SK-N-SH treated with all-trans-retinoic acid at 6 μM for 48 hours (cell line): Measurements from ENCODE around the gene PRDM4.

Experiments
- ATAC-seq: fragments of 200-7000 bp; cut with Tn5 transposase; 3 replicates; pipeline ENCODE4 v1.9.1; 2020; ENCODE audit warnings: mild to moderate bottlenecking, moderate library complexity
- ARNTL ChIP-seq: fragments of 450-650 bp; formaldehyde crosslinking; IDR thresholded peaks from 2 replicates; pipeline ENCODE4 v1.5.0; 2020; ENCODE audit warnings: low read depth, mild to moderate bottlenecking, moderate library complexity, borderline replicate concordance
- BACH2 ChIP-seq: fragments of 250-450 bp; sonication (Bioruptor Pico); IDR thresholded peaks from 2 replicates; pipeline ENCODE4 v1.9.0; 2021; ENCODE audit warnings: mild to moderate bottlenecking, borderline replicate concordance
- CREB5 ChIP-seq: fragments of 250-450 bp; sonication (Bioruptor Pico); IDR thresholded peaks from 2 replicates; pipeline ENCODE4 v1.5.1; 2020; ENCODE audit warnings: low read depth, mild to moderate bottlenecking, moderate library complexity
- CSDC2 ChIP-seq: fragments of 250-450 bp; sonication (Bioruptor Pico); IDR thresholded peaks from 2 replicates; pipeline ENCODE4 v1.5.0; 2020; ENCODE audit warnings: mild to moderate bottlenecking, moderate library complexity
- CSRNP3 ChIP-seq: fragments of 250-450 bp; sonication (Bioruptor Pico); IDR thresholded peaks from 2 replicates; pipeline ENCODE4 v1.5.1; 2021; ENCODE audit warnings: mild to moderate bottlenecking, moderate library complexity
- ESRRG ChIP-seq: fragments of 250-450 bp; sonication (Bioruptor Pico); IDR thresholded peaks from 2 replicates; pipeline ENCODE4 v1.6.1; 2021; ENCODE audit warnings: mild to moderate bottlenecking
- GLIS3 ChIP-seq: fragments of 250-450 bp; sonication (Bioruptor Pico); IDR thresholded peaks from 2 replicates; pipeline ENCODE4 v1.5.0; 2020; ENCODE audit warnings: mild to moderate bottlenecking, moderate library complexity
- ISL1 ChIP-seq: fragments of 250-450 bp; sonication (Bioruptor Pico); IDR thresholded peaks from 2 replicates; pipeline ENCODE4 v2.1.2; 2022; ENCODE audit warnings: mild to moderate bottlenecking, moderate library complexity
- OSR1 ChIP-seq: fragments of 250-450 bp; sonication (Bioruptor Pico); IDR thresholded peaks from 2 replicates; pipeline ENCODE4 v1.8.0; 2022; ENCODE audit warnings: moderate library complexity, mild to moderate bottlenecking, inconsistent platforms
- PATZ1 ChIP-seq: fragments of 250-450 bp; sonication (Bioruptor Pico); IDR thresholded peaks from 2 replicates; pipeline ENCODE4 v1.8.0; 2020; ENCODE audit warnings: mild to moderate bottlenecking, moderate library complexity, borderline replicate concordance
- POU6F1 ChIP-seq: fragments of 250-450 bp; sonication (Bioruptor Pico); IDR thresholded peaks from 2 replicates; pipeline ENCODE4 v1.8.0; 2021; ENCODE audit warnings: low read depth, mild to moderate bottlenecking, moderate library complexity, borderline replicate concordance
- RARB ChIP-seq: fragments of 250-450 bp; sonication (Bioruptor Pico); IDR thresholded peaks from 2 replicates; pipeline ENCODE4 v1.8.0; 2021; ENCODE audit warnings: mild to moderate bottlenecking, moderate library complexity
- SNAI2 ChIP-seq: fragments of 250-450 bp; sonication (Bioruptor Pico); IDR thresholded peaks from 2 replicates; pipeline ENCODE4 v1.5.0; 2020; ENCODE audit warnings: mild to moderate bottlenecking, moderate library complexity
- TCF4 ChIP-seq: fragments of 250-450 bp; sonication (Bioruptor Pico); IDR thresholded peaks from 2 replicates; pipeline ENCODE4 v1.8.0; 2021; ENCODE audit warnings: mild to moderate bottlenecking, moderate library complexity, borderline replicate concordance
- TSHZ2 ChIP-seq: fragments of 250-450 bp; sonication (Bioruptor Pico); IDR thresholded peaks from 2 replicates; pipeline ENCODE4 v1.5.0; 2020; ENCODE audit warnings: mild to moderate bottlenecking, moderate library complexity
- ZC3H10 ChIP-seq: fragments of 250-450 bp; sonication (Bioruptor Pico); IDR thresholded peaks from 2 replicates; pipeline ENCODE4 v1.5.1; 2021; ENCODE audit warnings: mild to moderate bottlenecking, moderate library complexity
- ZFP3 ChIP-seq: fragments of 250-450 bp; sonication (Bioruptor Pico); IDR thresholded peaks from 2 replicates; pipeline ENCODE4 v1.5.0; 2020; ENCODE audit warnings: mild to moderate bottlenecking, moderate library complexity
- ZFP30 ChIP-seq: fragments of 450-650 bp; formaldehyde crosslinking; IDR thresholded peaks from 2 replicates; pipeline ENCODE4 v1.5.0; 2022; ENCODE audit warnings: mild to moderate bottlenecking, moderate library complexity
- ZNF565 ChIP-seq: fragments of 450-650 bp; formaldehyde crosslinking; conservative IDR thresholded peaks from 2 replicates; pipeline ENCODE4 v1.5.0; 2020; ENCODE audit warnings: low read depth, mild to moderate bottlenecking, moderate library complexity
- ZNF70 ChIP-seq: fragments of 450-650 bp; formaldehyde crosslinking; IDR thresholded peaks from 2 replicates; pipeline ENCODE4 v1.5.0; 2020; ENCODE audit warnings: mild to moderate bottlenecking, moderate library complexity

The PRDM4 gene

GRCh38 chr12:107760207-107760808 is 629 bp downstream of the PRDM4 start:
- TF ChIP-seq SNAI2 (CRISPR knock-in tag) (no peak), CSDC2 (no peak), PATZ1 (CRISPR knock-in tag) (no peak), ZFP3 (CRISPR knock-in tag) (no peak), BACH2 (CRISPR knock-in tag) (no peak), ZNF70 (no peak), RARB (CRISPR knock-in tag) (no peak), ZC3H10 (CRISPR knock-in tag) (no peak), TCF4 (CRISPR knock-in tag) (no peak), OSR1 (CRISPR knock-in tag) (no peak)
- peak; percentile 14; the same call in 2 of the 3 replicates for ATAC-seq

- peak; percentile 67 for ATAC-seq
- TF ChIP-seq GLIS3 (CRISPR knock-in tag) (no peak), TCF4 (CRISPR knock-in tag) (no peak), ZFP3 (CRISPR knock-in tag) (no peak), ISL1 (CRISPR knock-in tag) (no peak), ZFP30 (CRISPR knock-in tag) (no peak), ESRRG (CRISPR knock-in tag) (no peak), ARNTL (CRISPR knock-in tag) (no peak), BACH2 (CRISPR knock-in tag) (no peak), PATZ1 (CRISPR knock-in tag) (no peak), TSHZ2 (CRISPR knock-in tag) (no peak), RARB (CRISPR knock-in tag) (no peak), ZC3H10 (CRISPR knock-in tag) (no peak), CSRNP3 (CRISPR knock-in tag) (no peak), ZNF70 (no peak), CREB5 (CRISPR knock-in tag) (no peak), POU6F1 (no peak), ZNF565 (CRISPR knock-in tag) (no peak)
Observed at GRCh38 chr12:107759410-107759809, 1.5 kb downstream of the PRDM4 start.
